K562 (cell line): ENCODE data around the gene CST7. TPM values are rescaled to one million over a fixed set of nuclear protein-coding genes. Genes with fewer than 3 reads are reported as not detected.
"Not testable (repeated sequence)": the region's sequence is repeated elsewhere in the genome, so short reads cannot be mapped to it uniquely, and the experiment has no call there.

Source experiments
- ATAC-seq: fragments of 200-7000 bp; cut with Tn5 transposase; 3 replicates; pipeline ENCODE4 v1.9.1; 2020; ENCODE audit warnings: moderate library complexity
- BruUV-seq: library from RNA; stranded (reverse); fragments of 400-500 nt; replicated peaks from 2 replicates; lab custom pipeline; 2021; lab: Mats Ljungman, UMichigan
- CTCF ChIA-PET: fragments of 300-600 bp; formaldehyde crosslinking; extraction: SDS; loops from one replicate; lab custom pipeline; 2021; ENCODE audit warnings: low intra/inter-chr PET ratio; lab: Yijun Ruan, JAX
- POLR2A ChIA-PET: fragments of 300-600, 350-650 bp; sonication (Branson Sonifier 250); formaldehyde crosslinking; extraction: SDS; loops from one replicate; lab custom pipeline; 2021; ENCODE audit warnings: antibody characterized with exemption, inconsistent platforms; lab: Yijun Ruan, JAX
- DNase-seq, 4 experiments: peaks; one replicate each; pipeline versions ENCODE4 v3.0.0 to v3.0.0-alpha.2; 2011 to 2018; ENCODE audit warnings: low spot score in 3 of 4, mixed read lengths in 3 of 4; ENCODE audit errors: extremely low read depth in 1 of 4
- FAIRE-seq: peaks from 2 replicates; lab custom pipeline; 2011; peaks lifted over from hg19 to GRCh38; lab: Jason Lieb, UNC
- H2AFZ ChIP-seq: 2 replicates; pipeline ENCODE4 v1.6.0; 2011; ENCODE audit warnings: low read depth, low read length, control low read depth, inconsistent platforms
- H3K27ac ChIP-seq: fragments of 200-600 bp; 3 replicates; pipeline ENCODE4 v1.8.0; 2011; ENCODE audit warnings: low read depth, mild to moderate bottlenecking, control low read depth, inconsistent platforms, low read length, moderate library complexity, mixed read lengths; ENCODE audit errors: extremely low read depth
- H3K27me3 ChIP-seq, 2 experiments: fragments of 300-600 bp in 1 of 2; 2 replicates in 1 of 2; 3 replicates in 1 of 2; pipeline versions ENCODE4 v1.6.0 to v1.8.0; 2011; ENCODE audit warnings: inconsistent platforms in 2 of 2, low read length in 2 of 2, mild to moderate bottlenecking in 1 of 2, mixed read lengths in 1 of 2, moderate library complexity in 1 of 2; ENCODE audit not compliant: control insufficient read depth in 2 of 2, insufficient read depth in 2 of 2
- H3K36me3 ChIP-seq: fragments of 300-600 bp; 3 replicates; pipeline ENCODE4 v1.8.0; 2011; ENCODE audit warnings: mild to moderate bottlenecking, low read length, inconsistent platforms; ENCODE audit not compliant: control insufficient read depth, insufficient read depth
- H3K4me1 ChIP-seq, 2 experiments: fragments of 200-600 bp in 1 of 2; replicated peaks in 1 of 2; 2 replicates in 1 of 2; 3 replicates in 1 of 2; pipeline versions ENCODE4 v1.5.1 to v1.8.0; 2011; ENCODE audit warnings: inconsistent platforms in 2 of 2, low read length in 2 of 2, mild to moderate bottlenecking in 1 of 2, mixed read lengths in 1 of 2, moderate library complexity in 1 of 2; ENCODE audit not compliant: control insufficient read depth in 2 of 2, insufficient read depth in 2 of 2
- H3K4me2 ChIP-seq: 2 replicates; pipeline ENCODE4 v1.6.1; 2011; ENCODE audit warnings: low read length, control low read depth, inconsistent platforms, mixed read lengths; ENCODE audit not compliant: insufficient read depth
- H3K4me3 ChIP-seq: fragments of 200-600 bp; sonication (generic), shearing (Covaris generic); 2 replicates; pipeline ENCODE4 v1.5.1; 2016; ENCODE audit warnings: control low read depth, inconsistent platforms
- H3K79me2 ChIP-seq: fragments of 200-600 bp; 3 replicates; pipeline ENCODE4 v1.8.0; 2011; ENCODE audit warnings: low read length, inconsistent platforms; ENCODE audit not compliant: control insufficient read depth, insufficient read depth
- H3K9ac ChIP-seq, 2 experiments: 2 replicates each; pipeline versions ENCODE4 v1.6.0 to v1.6.1; 2011; ENCODE audit warnings: low read depth in 2 of 2, low read length in 2 of 2, control low read depth in 1 of 2, inconsistent platforms in 1 of 2, mild to moderate bottlenecking in 1 of 2, mixed read lengths in 1 of 2; ENCODE audit not compliant: insufficient read depth in 1 of 2
- H3K9me1 ChIP-seq: one replicate; pipeline ENCODE4 v1.6.0; 2011; ENCODE audit warnings: inconsistent platforms, mild to moderate bottlenecking, low read length, moderate library complexity; ENCODE audit not compliant: control insufficient read depth, insufficient read depth
- H3K9me3 ChIP-seq: replicated peaks from 2 replicates; pipeline ENCODE4 v1.5.1; 2011; ENCODE audit warnings: low read depth, low read length, inconsistent platforms; ENCODE audit not compliant: control insufficient read depth, insufficient read depth
- H4K20me1 ChIP-seq: replicated peaks from 2 replicates; pipeline ENCODE4 v1.6.1; 2011; ENCODE audit warnings: low read length, inconsistent platforms, mixed read lengths; ENCODE audit not compliant: control insufficient read depth, insufficient read depth
- CTCF ChIP-seq, 3 experiments: IDR thresholded peaks in 2 of 3; conservative IDR thresholded peaks in 1 of 3; 2 replicates each; pipeline ENCODE4 v1.5.1; 2011 to 2012; ENCODE audit warnings: low read length in 3 of 3, mild to moderate bottlenecking in 3 of 3, control low read depth in 2 of 3, improper control_type of control experiment in 1 of 3, inconsistent platforms in 1 of 3, low read depth in 1 of 3, mixed read lengths in 1 of 3, moderate library complexity in 1 of 3; ENCODE audit not compliant: insufficient read depth in 2 of 3
- RAD21 ChIP-seq, 2 experiments: fragments of 250-450 bp in 1 of 2; fragments of 450-650 bp in 1 of 2; sonication (Bioruptor Pico) in 1 of 2; formaldehyde crosslinking in 1 of 2; IDR thresholded peaks in 1 of 2; conservative IDR thresholded peaks in 1 of 2; 2 replicates each; pipeline versions ENCODE4 v1.4.0 to v1.8.0; 2020 to 2022; ENCODE audit warnings: mild to moderate bottlenecking in 2 of 2, moderate library complexity in 1 of 2
- WGBS: fragments of 100-300 bp; shearing (Covaris generic); methylation state at CpG from one replicate; pipeline ENCODE4 v1.1.6; 2016; ENCODE audit warnings: low coverage, mixed read lengths; ENCODE audit not compliant: insufficient coverage; ENCODE audit errors: missing lambda C conversion rate; 5-methylcytosine and 5-hydroxymethylcytosine counted together
- in situ Hi-C: fragments of 300-500 bp; cut with MboI; formaldehyde crosslinking; loops from 4 replicates; pipeline ENCODE4 v1.15.0; 2018; ENCODE audit warnings: inconsistent platforms, mixed read lengths
- intact Hi-C: fragments of 100-400 bp; cut with micrococcal nuclease; formaldehyde crosslinking; loops from 2 replicates; pipeline ENCODE4 v1.14.2; 2022
- polyA plus RNA-seq, 8 experiments: library from polyadenylated mRNA; depleted of rRNA in 4 of 8; stranded (reverse) in 5 of 8; unstranded in 3 of 8; fragments of >200 nt; fragmentation: Nextera tagmentation in 2 of 8; fragmentation: Illumina TruSeq in 1 of 8; extraction: Ambion mirVana in 2 of 8; extraction: Trizol in 1 of 8; gene quantifications; 2 replicates each; pipeline versions ENCODE4 v1.2.1 to v1.2.3, GENCODE V29; 2011 to 2014; ENCODE audit warnings: inconsistent platforms in 1 of 8, missing spikeins in 1 of 8
- total RNA-seq, 7 experiments: library from RNA; depleted of rRNA in 6 of 7; stranded (reverse); fragments of >200 nt in 6 of 7; fragmentation: Illumina TruSeq in 2 of 7; extraction: Trizol in 2 of 7; gene quantifications; 2 replicates each; pipeline versions ENCODE4 v1.2.1 to v1.2.3, GENCODE V29; 2011 to 2021; ENCODE audit warnings: low replicate concordance in 1 of 7

CST7 gene
- total and polyA plus RNA-seq, 9 of the 15 experiments (the other 6 are each of a cell fraction or from before 2014, with no cell fraction given) = not detected

- H3K9ac ChIP-seq, DNase-seq, BruUV-seq: not testable (repeated sequence)
These were observed 19.0 kb upstream of the CST7 start for GRCh38 chr20:24929867-24930723.

GRCh38 chr20:24930724-24931688, 18.1 kb upstream of the CST7 start:
- intact Hi-C loops, H3K79me2 ChIP-seq, H3K9ac ChIP-seq, H3K36me3 ChIP-seq, H3K27me3 ChIP-seq, H3K27ac ChIP-seq, H3K9me1 ChIP-seq, H3K4me3 ChIP-seq, DNase-seq, POLR2A ChIA-PET, H3K9me3 ChIP-seq, H4K20me1 ChIP-seq, H3K4me2 ChIP-seq, H3K4me1 ChIP-seq, CTCF ChIA-PET, in situ Hi-C loops, H2AFZ ChIP-seq: not testable (repeated sequence)
- 2% methylated on average over 14 of the region's 15 CpGs for WGBS
- FAIRE-seq = peak; percentile 29
- TF ChIP-seq CTCF (IDR thresholded peaks at IDR 0.05 in 2 of 3, conservative IDR thresholded peaks at IDR 0.05 in 1 of 3; ENCODE audit: insufficient read depth in 2 of 3, low read depth in 1 of 3, low read length in 3 of 3) = peak; percentile 9 to 33 (median 32); a peak in 2 of 6 replicates
- TF ChIP-seq RAD21 (CRISPR knock-in tag; conservative IDR thresholded peaks at IDR 0.05 in 1 of 2, IDR thresholded peaks at IDR 0.05 in 1 of 2) = peak in 1 of 2 experiments; percentile 27; a peak in 1 of 4 replicates
- TF ChIP-seq, all 486 proteins: peak for 2; not testable (repeated sequence) for 484
- not testable (repeated sequence) for BruUV-seq, ATAC-seq

More at GRCh38 chr20:24929867-24930723, 19.0 kb upstream of the CST7 start:
- 5% methylated on average over 12 of the region's 13 CpGs for WGBS
- intact Hi-C loops, H3K4me1 ChIP-seq, H3K36me3 ChIP-seq, H3K9me3 ChIP-seq, H4K20me1 ChIP-seq, H3K27me3 ChIP-seq, POLR2A ChIA-PET, in situ Hi-C loops, H3K9me1 ChIP-seq, H2AFZ ChIP-seq, CTCF ChIA-PET, H3K79me2 ChIP-seq, H3K4me2 ChIP-seq, FAIRE-seq, H3K4me3 ChIP-seq, ATAC-seq, H3K27ac ChIP-seq: not testable (repeated sequence)
- 0 out of 4 replicates have a peak, but pooled peaks have one; percentile 4 to 34 for TF ChIP-seq RAD21 (CRISPR knock-in tag; conservative IDR thresholded peaks at IDR 0.05 in 1 of 2, IDR thresholded peaks at IDR 0.05 in 1 of 2)
